Nephron progenitor cell (in vitro differentiated cells): ENCODE results near the gene BRD8.

Experiments used
- DNase-seq: peaks from one replicate; pipeline ENCODE4 v3.0.0; 2021
- H3K27ac Mint-ChIP-seq: 2 replicates; pipeline ENCODE4 v1.8.0; 2021; ENCODE audit warnings: mild to moderate bottlenecking, moderate library complexity, mixed read lengths
- H3K27me3 Mint-ChIP-seq: 2 replicates; pipeline ENCODE4 v1.8.0; 2021; ENCODE audit warnings: mild to moderate bottlenecking, low read depth, mixed read lengths; ENCODE audit not compliant: poor library complexity
- H3K36me3 Mint-ChIP-seq: 2 replicates; pipeline ENCODE4 v1.8.0; 2021; ENCODE audit warnings: low read depth, mixed read lengths
- H3K4me1 Mint-ChIP-seq: 2 replicates; pipeline ENCODE4 v1.8.0; 2021; ENCODE audit warnings: mixed read lengths
- H3K4me3 Mint-ChIP-seq: 2 replicates; pipeline ENCODE4 v1.8.0; 2021; ENCODE audit warnings: mild to moderate bottlenecking, moderate library complexity, mixed read lengths
- H3K9me3 Mint-ChIP-seq: 2 replicates; pipeline ENCODE4 v1.8.0; 2021; ENCODE audit warnings: mild to moderate bottlenecking, moderate library complexity, mixed read lengths
- TF ChIP-seq, protein P1 (sequence below): fragments of 200-600 bp; sonication (generic); IDR thresholded peaks from 2 replicates; pipeline ENCODE4 v1.5.0; 2021; ENCODE audit warnings: antibody characterized with exemption

BRD8 gene

DNA sequence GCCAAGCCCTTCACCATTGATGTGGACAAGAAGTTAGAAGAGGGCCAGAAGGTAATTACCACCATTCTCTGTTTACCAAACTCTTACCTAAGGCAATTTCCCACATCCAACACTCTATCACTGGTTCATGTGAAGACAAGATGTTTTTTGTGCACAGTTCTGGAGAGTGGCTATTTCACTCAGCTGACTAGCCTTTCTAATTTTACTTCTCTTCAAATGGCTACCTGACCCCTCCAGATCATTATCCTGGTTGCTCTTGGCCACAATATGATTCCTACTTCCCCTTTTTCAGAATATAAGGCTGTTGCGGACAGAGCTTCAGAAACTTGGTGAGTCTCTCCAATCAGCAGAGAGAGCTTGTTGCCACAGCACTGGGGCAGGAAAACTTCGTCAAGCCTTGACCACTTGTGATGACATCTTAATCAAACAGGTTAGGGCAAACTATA, 7.6 kb upstream of the BRD8 start:
- peak overlapping the region; percentile 92 for H3K27ac Mint-ChIP-seq
- H3K27me3 Mint-ChIP-seq = no peaks in the 10 kb centered on the region
- H3K9me3 Mint-ChIP-seq = no peaks in the 10 kb centered on the region
- no peak for DNase-seq
- no peak overlapping the region for H3K4me3 Mint-ChIP-seq
- TF ChIP-seq, protein P1, sequence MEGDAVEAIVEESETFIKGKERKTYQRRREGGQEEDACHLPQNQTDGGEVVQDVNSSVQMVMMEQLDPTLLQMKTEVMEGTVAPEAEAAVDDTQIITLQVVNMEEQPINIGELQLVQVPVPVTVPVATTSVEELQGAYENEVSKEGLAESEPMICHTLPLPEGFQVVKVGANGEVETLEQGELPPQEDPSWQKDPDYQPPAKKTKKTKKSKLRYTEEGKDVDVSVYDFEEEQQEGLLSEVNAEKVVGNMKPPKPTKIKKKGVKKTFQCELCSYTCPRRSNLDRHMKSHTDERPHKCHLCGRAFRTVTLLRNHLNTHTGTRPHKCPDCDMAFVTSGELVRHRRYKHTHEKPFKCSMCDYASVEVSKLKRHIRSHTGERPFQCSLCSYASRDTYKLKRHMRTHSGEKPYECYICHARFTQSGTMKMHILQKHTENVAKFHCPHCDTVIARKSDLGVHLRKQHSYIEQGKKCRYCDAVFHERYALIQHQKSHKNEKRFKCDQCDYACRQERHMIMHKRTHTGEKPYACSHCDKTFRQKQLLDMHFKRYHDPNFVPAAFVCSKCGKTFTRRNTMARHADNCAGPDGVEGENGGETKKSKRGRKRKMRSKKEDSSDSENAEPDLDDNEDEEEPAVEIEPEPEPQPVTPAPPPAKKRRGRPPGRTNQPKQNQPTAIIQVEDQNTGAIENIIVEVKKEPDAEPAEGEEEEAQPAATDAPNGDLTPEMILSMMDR = no peak
- H3K4me1 Mint-ChIP-seq = peaks cover 1% of the 10 kb centered on the region
- H3K36me3 Mint-ChIP-seq = peaks cover 70% of the 10 kb centered on the region

DNA sequence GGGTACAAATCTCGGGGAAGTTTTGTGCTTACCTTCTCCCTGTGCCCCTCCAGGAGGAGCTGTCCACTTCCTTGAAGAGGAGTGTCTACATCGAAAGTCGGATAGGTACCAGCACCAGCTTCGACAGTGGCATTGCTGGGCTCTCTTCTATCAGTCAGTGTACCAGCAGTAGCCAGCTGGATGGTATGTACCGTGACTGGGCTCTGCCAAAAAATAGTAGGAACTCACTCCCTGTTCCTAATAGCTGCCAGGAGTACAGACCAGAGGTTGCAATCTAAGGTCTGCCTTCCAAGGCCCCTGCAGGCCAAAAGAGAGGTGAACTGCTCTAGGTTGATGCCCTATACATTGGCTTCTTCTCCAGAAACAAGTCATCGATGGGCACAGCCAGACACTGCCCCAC, 4.4 kb upstream of the BRD8 start:
- H3K27ac Mint-ChIP-seq = no peak overlapping the region
- H3K4me3 Mint-ChIP-seq = no peak overlapping the region
- DNase-seq = no peak
- peaks cover 17% of the 10 kb centered on the region for H3K4me1 Mint-ChIP-seq
- TF ChIP-seq, protein P1 = no peak
- peaks cover 55% of the 10 kb centered on the region for H3K36me3 Mint-ChIP-seq
- no peaks in the 10 kb centered on the region for H3K9me3 Mint-ChIP-seq
- no peaks in the 10 kb centered on the region for H3K27me3 Mint-ChIP-seq

DNA sequence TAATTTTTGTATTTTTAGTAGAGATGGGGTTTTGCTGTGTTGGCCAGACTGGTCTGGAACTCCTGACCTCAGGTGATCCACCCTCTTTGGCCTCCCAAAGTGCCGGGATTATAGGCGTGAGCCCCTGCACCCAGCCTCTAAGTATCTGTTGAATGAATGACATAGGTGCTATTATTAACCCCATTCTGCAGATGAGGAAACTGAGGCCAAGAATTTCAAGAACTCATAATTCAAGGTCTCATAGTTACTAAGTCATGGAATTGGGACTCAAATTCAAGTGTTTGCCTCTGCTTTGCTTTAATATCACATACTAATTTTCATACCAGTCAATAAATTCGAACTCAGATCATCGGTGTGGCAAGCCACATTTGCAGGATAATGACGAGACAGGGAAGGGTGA, 2.4 kb upstream of the BRD8 start:
- H3K4me3 Mint-ChIP-seq = no peak overlapping the region
- H3K27me3 Mint-ChIP-seq = no peaks in the 10 kb centered on the region
- peaks cover 49% of the 10 kb centered on the region for H3K36me3 Mint-ChIP-seq
- peaks cover 22% of the 10 kb centered on the region for H3K4me1 Mint-ChIP-seq
- H3K9me3 Mint-ChIP-seq = no peaks in the 10 kb centered on the region
- DNase-seq = no peak
- no peak overlapping the region for H3K27ac Mint-ChIP-seq
- TF ChIP-seq, protein P1 = no peak

DNA sequence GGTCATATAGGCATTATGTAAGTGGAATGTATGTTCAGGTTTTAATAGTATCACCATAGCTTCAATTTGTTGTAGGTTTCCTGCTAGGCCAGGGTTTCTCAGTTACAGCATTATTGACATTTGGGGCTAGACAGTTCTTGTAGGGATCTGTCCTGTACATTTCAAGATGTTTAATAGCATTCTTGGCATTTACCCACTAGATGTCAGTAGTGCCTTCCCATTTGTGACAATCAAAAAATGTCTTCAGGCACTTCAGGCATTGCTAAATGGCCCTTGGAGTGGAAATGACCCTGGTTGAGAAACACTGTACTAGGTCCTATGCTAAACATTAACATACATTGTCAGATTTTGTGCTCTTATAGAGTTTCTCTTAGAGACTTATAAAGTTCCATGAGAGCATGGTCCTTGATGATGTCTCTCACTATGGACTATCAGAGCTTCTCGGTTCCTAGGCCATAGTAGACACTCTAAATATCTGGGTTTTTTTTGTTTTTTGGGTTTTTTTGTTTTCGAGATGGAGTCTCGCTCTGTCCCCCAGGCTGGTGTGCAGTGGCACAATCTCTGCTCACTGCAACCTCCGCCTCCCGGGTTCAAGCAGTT, 1.9 kb upstream of the BRD8 start:
- no peaks in the 10 kb centered on the region for H3K27me3 Mint-ChIP-seq
- TF ChIP-seq, protein P1 = peak; percentile 52
- no peak overlapping the region for H3K4me3 Mint-ChIP-seq
- no peaks in the 10 kb centered on the region for H3K9me3 Mint-ChIP-seq
- no peak for DNase-seq
- H3K4me1 Mint-ChIP-seq = peaks cover 22% of the 10 kb centered on the region
- H3K27ac Mint-ChIP-seq = no peak overlapping the region
- H3K36me3 Mint-ChIP-seq = peaks cover 46% of the 10 kb centered on the region

DNA sequence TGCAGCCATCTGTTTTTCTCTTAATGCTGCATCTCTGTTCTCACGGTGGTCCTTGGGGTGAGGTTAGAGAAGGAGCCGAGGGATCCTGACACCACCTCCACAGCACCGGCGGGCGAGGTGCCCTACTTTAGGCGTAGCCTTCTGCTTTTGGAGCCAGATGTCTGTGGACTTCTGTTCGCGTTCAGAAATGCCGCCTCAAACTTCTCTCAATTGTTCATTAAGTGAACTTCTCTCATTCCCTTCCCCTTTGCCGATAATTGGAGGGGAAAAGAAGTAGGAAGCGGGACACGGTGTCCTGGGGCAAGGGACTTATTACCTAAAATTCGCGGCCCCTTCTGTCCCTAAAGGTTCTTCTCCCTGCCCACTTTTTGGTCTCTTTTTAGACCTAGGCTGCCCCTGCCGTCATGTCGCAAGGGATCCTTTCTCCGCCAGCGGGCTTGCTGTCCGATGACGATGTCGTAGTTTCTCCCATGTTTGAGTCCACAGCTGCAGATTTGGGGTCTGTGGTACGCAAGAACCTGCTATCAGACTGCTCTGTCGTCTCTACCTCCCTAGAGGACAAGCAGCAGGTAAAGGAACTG, 937 bp upstream of the BRD8 start:
- peak; percentile 16 for DNase-seq

More for the DNA sequence above, 937 bp upstream of the BRD8 start:
- Mint-ChIP-seq H3K36me3 (peaks cover 43% of the 10 kb centered on the region), H3K27ac (no peak overlapping the region), H3K27me3 (no peaks in the 10 kb centered on the region), H3K9me3 (no peaks in the 10 kb centered on the region), H3K4me1 (peaks cover 22% of the 10 kb centered on the region), H3K4me3 (no peak overlapping the region)
- TF ChIP-seq, protein P1 = no peak
